Activated T-helper 1 cell treated with Interleukin-2 at 50 U/mL for 16 hours (primary cell): ENCODE data around the gene EIF2A.
"Not testable (repeated sequence)": the region's sequence is repeated elsewhere in the genome, so short reads cannot be mapped to it uniquely, and the experiment has no call there.

Source experiments
- DNase-seq: peaks from one replicate; pipeline ENCODE4 v3.0.0-alpha.2; 2020; ENCODE audit warnings: low read depth

The EIF2A gene

GRCh38 chr3:150543531-150543930, 3.1 kb upstream of the EIF2A start:
- no peak for DNase-seq

DNA sequence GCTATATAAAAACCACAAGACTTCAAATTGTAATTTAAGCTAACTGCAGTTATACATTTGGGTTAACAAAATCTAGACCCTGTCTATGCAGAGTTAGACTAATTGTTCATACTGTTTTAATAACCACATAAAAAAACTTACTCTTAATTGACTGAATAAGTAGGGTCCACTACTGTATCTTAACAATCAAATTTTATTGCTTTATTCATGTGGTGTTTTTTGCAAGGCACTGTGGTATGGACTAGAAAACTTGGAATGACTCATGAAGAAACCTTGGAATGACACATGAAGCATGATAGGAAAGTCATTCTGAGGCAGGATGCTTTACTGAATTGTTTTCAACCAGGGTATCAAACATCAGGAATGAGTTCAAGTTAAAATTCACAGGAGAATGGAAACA, 2.5 kb upstream of the EIF2A start:
- DNase-seq, result no peak

- DNase-seq, result no peak
Measured at GRCh38 chr3:150544726-150545125, 1.9 kb upstream of the EIF2A start.

DNA sequence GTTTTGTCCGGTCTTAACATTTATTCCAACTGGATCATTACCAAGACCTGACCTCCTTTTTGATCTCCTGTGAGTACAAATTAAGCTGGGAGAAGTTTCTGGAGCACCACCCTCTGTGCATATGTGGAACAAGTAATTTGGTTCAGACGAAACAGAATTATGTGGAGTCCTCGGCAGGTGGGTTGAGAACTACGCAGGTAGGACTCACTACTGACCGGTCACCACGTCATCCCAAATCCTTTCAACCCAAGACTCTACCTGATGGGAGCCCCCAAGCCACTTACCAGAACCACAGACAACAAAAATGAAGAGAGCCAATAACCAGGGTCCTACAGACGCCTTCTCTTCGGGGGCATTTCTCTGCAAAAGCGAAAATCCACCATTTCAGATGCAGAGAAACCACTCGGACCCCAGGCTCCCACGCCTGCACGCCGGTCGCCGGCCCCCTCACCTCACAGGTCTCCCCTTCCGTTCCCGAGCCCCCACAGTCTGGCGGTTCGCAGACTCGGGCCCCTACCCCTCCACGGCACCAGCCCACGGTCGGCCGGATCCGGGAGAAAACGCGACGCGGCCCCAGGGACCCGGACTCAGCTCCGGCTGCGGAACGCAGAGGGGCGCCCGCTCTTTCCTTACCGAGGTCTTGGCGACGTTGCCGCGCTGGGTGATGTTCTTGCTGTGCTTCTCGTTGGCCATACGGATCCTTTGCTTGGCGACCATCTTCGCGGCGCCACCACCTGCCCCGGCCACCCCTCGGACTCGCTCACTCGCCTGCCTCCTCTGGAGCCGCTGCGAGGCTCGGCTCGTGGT, 965 bp upstream of the EIF2A start:
- peak; percentile 33 for DNase-seq

DNA sequence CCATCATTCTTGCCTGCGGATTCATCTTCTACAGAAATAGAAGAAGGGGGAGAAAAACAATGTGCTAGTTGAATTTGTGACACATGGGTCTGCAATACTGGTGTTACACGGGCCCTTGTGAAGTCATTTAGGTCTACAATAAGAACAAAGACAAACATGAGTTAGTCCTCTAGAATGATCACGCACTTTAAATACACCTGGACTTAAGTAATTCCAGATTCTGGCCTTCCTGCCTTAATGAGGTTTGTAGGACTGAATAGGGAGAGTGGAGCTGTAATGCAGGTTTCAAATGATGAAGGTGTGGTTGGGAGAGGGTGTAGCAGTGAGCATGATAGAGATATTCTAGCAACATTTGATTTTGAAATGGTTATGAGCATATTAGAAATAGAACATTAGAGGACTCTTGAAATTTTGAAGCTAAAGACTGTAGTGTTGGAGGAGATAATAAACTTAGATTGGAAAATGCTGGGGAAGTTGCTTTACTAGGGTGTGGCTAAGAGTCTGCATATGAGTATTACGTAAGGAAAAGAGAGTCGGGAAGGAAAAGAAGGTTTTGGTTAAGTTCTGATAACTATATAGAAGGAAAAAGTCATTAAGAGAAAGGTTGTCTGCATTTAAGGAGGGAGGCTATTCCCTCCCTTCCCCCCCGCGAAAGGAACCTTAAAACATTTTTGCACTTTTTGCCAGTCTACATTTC, 606 bp downstream of the EIF2A start:
- DNase-seq, result no peak

DNA sequence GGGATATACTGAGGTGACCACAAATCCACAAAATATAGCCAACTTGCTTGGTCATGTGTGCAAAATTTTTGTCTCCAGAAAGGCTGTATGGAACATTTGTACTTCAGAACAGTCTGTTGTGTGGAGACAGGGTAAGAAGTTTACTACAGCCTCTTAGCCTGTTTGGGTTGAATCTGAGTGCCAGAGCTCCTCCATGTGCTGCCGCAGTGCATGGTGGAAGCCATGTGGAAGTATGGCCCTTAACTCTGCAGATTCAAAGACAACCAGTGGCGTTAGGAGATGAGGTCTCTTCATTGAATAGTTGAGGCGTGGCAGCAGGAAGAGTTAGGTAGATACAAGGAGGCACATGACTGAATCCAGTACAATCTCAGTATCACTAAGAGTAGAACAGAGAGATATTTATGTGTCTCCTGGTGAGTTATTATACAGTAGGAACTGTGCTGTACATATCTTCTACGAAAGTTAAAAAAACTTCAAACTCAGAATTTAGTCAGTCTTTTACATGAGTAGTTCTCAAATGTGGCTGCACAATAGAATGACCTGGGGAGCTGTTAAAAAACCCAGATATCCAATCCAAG, 9.4 kb downstream of the EIF2A start:
- DNase-seq, result no peak

GRCh38 chr3:150556792-150557191, 10.2 kb downstream of the EIF2A start:
- DNase-seq, result no peak

DNA sequence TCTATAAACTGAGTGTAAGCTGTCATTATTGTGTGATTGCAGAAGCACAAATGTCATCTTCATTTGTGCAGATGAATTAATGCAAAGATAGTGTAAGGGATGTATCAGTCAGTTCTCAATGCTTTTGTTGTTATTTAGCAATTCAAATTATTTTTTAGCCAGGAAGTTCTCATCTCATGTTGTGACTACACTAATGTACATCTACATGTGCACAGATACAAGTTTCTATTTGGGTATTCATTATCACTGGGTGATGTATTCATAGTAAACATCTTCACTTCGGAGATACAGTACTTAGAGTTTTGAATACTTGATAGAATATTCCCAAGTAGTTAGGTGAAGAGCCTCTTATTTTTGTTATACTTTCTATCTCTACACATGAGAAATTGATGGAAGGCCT, 11.1 kb downstream of the EIF2A start:
- no peak for DNase-seq

GRCh38 chr3:150564243-150564642, 17.7 kb downstream of the EIF2A start:
- DNase-seq, result no peak

GRCh38 chr3:150567328-150567727, 20.7 kb downstream of the EIF2A start:
- no peak for DNase-seq

DNA sequence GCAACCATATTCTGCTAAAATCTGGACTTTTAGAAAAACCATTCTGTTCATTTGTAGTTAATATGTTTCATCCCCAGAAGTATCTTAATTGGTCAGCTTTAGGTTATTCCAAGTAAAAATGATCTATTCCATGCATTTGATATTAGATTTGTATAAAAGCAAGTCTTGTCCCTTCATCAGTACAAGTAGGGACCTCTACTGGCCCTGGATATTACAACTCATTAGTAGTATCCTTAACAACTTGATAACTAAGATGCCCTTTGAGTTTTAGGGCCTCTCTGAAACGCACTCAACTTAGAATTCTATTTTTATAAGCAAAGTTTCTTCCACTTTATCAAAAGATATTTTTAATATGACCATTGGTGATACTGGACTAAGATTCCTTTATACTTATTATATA, 31.3 kb downstream of the EIF2A start:
- DNase-seq, result no peak

GRCh38 chr3:150581174-150581573, 34.6 kb downstream of the EIF2A start:
- DNase-seq, result no peak

GRCh38 chr3:150582620-150583019, 36.0 kb downstream of the EIF2A start:
- no peak for DNase-seq

GRCh38 chr3:150583028-150583427, 36.4 kb downstream of the EIF2A start:
- DNase-seq, result no peak

DNA sequence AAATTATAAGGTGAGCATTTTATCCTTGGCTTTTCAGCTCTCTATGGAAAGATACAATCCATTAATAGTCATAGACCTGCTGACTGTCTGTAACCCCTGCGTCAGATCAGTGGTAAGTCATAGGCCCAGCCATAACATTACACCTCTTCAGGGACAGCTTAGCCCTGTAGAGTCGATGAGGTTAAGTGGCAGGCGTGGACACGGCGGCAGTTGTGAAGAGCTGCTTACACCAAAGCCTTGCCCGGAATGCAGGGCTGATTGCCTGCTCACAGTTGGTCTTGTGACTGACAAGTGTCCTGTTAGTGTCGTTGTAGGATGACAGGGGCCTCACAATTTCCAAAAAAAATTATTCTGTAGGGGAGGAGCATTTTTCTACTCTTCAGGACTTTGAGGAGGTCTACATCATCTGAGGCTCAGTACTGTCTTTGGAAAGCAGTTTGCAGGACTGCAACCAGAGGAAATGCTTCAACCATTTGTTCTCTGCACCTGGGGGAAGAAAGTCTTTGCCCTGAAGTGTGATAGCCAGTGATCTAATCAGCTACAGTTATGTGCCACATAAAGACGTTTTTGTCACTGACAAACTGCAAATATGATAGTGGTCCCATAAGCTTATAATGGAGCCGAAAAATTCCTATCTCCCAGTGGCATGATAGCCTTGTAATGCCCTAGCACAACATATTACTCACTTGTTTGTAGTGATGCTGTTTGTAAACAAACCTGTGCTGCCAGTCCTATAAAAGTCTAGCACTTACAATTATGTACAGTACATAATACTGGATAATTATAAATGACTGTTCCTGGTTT, 41.6 kb downstream of the EIF2A start:
- DNase-seq, result no peak

- no peak for DNase-seq
Measured at GRCh38 chr3:150589759-150590158, 43.2 kb downstream of the EIF2A start.

GRCh38 chr3:150594150-150594549, 47.6 kb downstream of the EIF2A start:
- DNase-seq, result no peak

GRCh38 chr3:150597646-150598045, 51.1 kb downstream of the EIF2A start:
- no peak for DNase-seq

- no peak for DNase-seq
Measured at GRCh38 chr3:150599611-150600297, 53.2 kb downstream of the EIF2A start.

DNA sequence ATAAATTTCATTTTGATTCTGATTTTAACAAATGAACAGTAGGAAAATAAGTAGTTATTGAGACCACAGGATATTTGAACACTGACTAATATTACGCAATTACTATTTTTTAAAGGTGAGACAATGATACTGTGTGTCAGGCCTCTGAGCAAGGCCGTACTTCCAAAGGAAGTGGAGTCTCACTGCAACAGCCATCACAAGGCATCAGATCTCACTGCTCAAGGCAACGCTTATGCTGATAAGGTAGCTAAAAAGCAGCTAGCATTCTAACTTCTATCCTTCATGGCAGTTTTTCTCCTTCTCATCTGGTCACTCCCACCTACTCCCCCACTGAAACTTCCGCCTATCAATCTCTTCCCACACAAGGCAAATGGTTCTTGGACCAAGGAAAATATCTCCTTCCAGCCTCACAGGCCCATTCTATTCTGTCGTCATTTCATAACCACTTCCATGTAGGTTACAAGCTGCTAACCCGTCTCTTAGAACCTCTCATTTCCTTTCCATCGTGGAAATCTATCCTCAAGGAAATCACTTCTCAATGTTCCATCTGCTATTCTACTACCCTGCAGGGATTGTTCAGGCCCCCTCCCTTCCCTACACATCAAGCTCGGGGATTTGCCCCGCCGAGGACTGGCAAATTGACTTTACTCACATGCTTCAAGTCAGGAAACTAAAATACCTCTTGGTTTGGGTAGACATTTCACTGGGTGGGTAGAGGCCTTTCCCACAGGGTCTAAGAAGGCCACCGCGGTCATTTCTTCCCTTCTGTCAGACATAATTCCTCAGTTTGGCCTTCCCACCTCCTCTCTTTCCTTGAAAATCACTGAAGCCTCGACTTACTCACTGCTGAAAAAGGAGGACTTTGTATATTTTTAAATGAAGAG, 54.3 kb downstream of the EIF2A start:
- DNase-seq, result not testable (repeated sequence)
